Panc1 (cell line): ENCODE data around the gene CD6. TPM values are rescaled to one million over a fixed set of nuclear protein-coding genes. Genes with fewer than 3 reads are reported as not detected.

Source experiments
- ATAC-seq: fragments of 200-7000 bp; cut with Tn5 transposase; 2 replicates; pipeline ENCODE4 v1.9.1; 2020; ENCODE audit warnings: mild to moderate bottlenecking, moderate library complexity
- BruUV-seq: library from RNA; stranded (reverse); fragments of 400-500 nt; replicated peaks from 2 replicates; lab custom pipeline; 2021; lab: Mats Ljungman, UMichigan
- CTCF ChIA-PET: fragments of 300-600 bp; sonication (Branson Sonifier 250); formaldehyde crosslinking; loops from one replicate; lab custom pipeline; 2022; ENCODE audit warnings: antibody characterized with exemption; lab: Charles Lee
- POLR2A ChIA-PET: fragments of 300-600 bp; sonication (Branson Sonifier 250); formaldehyde crosslinking; loops from one replicate; lab custom pipeline; 2022; ENCODE audit warnings: antibody characterized with exemption; lab: Charles Lee
- DNase-seq: peaks from one replicate; pipeline ENCODE4 v3.0.0-alpha.2; 2010; ENCODE audit warnings: low read depth, low spot score
- H3K27ac ChIP-seq: 2 replicates; pipeline ENCODE4 v1.5.1; 2011; ENCODE audit warnings: mild to moderate bottlenecking, low read length, inconsistent platforms
- H3K27me3 ChIP-seq: fragments of 200-500 bp; sonication (Bioruptor generic); 2 replicates; pipeline ENCODE4 v1.6.0; 2014; ENCODE audit warnings: low read length, inconsistent platforms; ENCODE audit not compliant: control insufficient read depth, insufficient read depth
- H3K36me3 ChIP-seq: fragments of 200-500 bp; sonication (Bioruptor generic); 2 replicates; pipeline ENCODE4 v1.5.1; 2014; ENCODE audit warnings: inconsistent platforms, mild to moderate bottlenecking, low read length, moderate library complexity; ENCODE audit not compliant: control insufficient read depth, insufficient read depth
- H3K4me1 ChIP-seq: 2 replicates; pipeline ENCODE4 v1.5.1; 2011; ENCODE audit warnings: inconsistent platforms, mild to moderate bottlenecking, low read length, moderate library complexity; ENCODE audit not compliant: control insufficient read depth, insufficient read depth
- H3K4me3 ChIP-seq, 2 experiments: 2 replicates each; pipeline ENCODE4 v1.5.1; 2011 to 2012; ENCODE audit warnings: low read depth in 2 of 2, low read length in 2 of 2, mild to moderate bottlenecking in 2 of 2, inconsistent platforms in 1 of 2, moderate library complexity in 1 of 2
- H3K9me3 ChIP-seq: fragments of 200-500 bp; sonication (Bioruptor generic); 2 replicates; pipeline ENCODE4 v1.5.1; 2014; ENCODE audit warnings: low read depth, mild to moderate bottlenecking, inconsistent platforms, low read length, moderate library complexity; ENCODE audit not compliant: control insufficient read depth, insufficient read depth
- CTCF ChIP-seq: fragments of 450-650 bp; IDR thresholded peaks from 2 replicates; pipeline ENCODE4 v1.5.1; 2017; ENCODE audit warnings: mild to moderate bottlenecking
- POLR2AphosphoS5 ChIP-seq: IDR thresholded peaks from 2 replicates; pipeline ENCODE4 v1.6.1; 2012; ENCODE audit warnings: mild to moderate bottlenecking, low read depth, low read length, moderate library complexity
- SIN3A ChIP-seq: IDR thresholded peaks from 2 replicates; pipeline ENCODE4 v1.6.1; 2012; ENCODE audit warnings: low read depth, mild to moderate bottlenecking, low read length, moderate library complexity, borderline replicate concordance; ENCODE audit not compliant: insufficient read depth
- TCF7L2 ChIP-seq: IDR thresholded peaks from 2 replicates; pipeline ENCODE4 v1.6.1; 2011; ENCODE audit warnings: mild to moderate bottlenecking, low read depth, low read length, inconsistent platforms
- in situ Hi-C: cut with HindIII; loops from 2 replicates; pipeline ENCODE4 v1.10.0; 2016; ENCODE audit warnings: low sequenced_read_pairs, low pct_unique_long_range_greater_than_20kb
- intact Hi-C: fragments of 100-400 bp; cut with micrococcal nuclease; formaldehyde crosslinking; loops from one replicate; pipeline ENCODE4 v1.10.0; 2022; ENCODE audit not compliant: unreplicated experiment
- total RNA-seq: library from RNA; stranded (reverse); gene quantifications from one replicate; pipeline ENCODE4 v1.2.1, GENCODE V29; 2021; ENCODE audit not compliant: unreplicated experiment
- TF ChIP-seq, protein P1 (sequence below), 2 experiments: IDR thresholded peaks; 2 replicates each; pipeline ENCODE4 v1.6.1; 2011 to 2012; ENCODE audit warnings: low read depth in 2 of 2, control low read depth in 1 of 2, low read length in 1 of 2, mild to moderate bottlenecking in 1 of 2, moderate library complexity in 1 of 2; ENCODE audit not compliant: insufficient read depth in 1 of 2

CD6 gene
- total RNA-seq, 1 experiment from 2014 or later = 1.1 TPM

- DNase-seq (no peak), ATAC-seq (no peak)
- intact Hi-C loops = no loop called here
- ChIA-PET CTCF (no interaction called here), POLR2A (no interaction called here)
- in situ Hi-C loops = no loop called here
- Histone ChIP-seq H3K27me3 (no peaks in the 10 kb centered on the region), H3K4me1 (peaks cover 18% of the 10 kb centered on the region), H3K9me3 (no peaks in the 10 kb centered on the region), H3K4me3 (no peak overlapping the region), H3K36me3 (no peaks in the 10 kb centered on the region; the same call in 1 of the 2 replicates), H3K27ac (no peak overlapping the region)
- TF ChIP-seq CTCF = no peak
- no peak for TF ChIP-seq SIN3A
- BruUV-seq = no TSS peak
Measured at GRCh38 chr11:60922906-60923305, 48.6 kb upstream of the CD6 start.

GRCh38 chr11:60923326-60923725 is 48.2 kb upstream of the CD6 start:
- Histone ChIP-seq H3K9me3 (no peaks in the 10 kb centered on the region), H3K4me1 (peaks cover 18% of the 10 kb centered on the region), H3K4me3 (no peak overlapping the region), H3K27ac (no peak overlapping the region), H3K36me3 (no peaks in the 10 kb centered on the region; the same call in none of the 2 replicates), H3K27me3 (no peaks in the 10 kb centered on the region)
- ChIA-PET POLR2A (no interaction called here), CTCF (interaction anchor here (0.5 kb wide), 1 partner anchor 91 kb away, joined by 5 read pairs; no protein-coding TSS in a partner anchor)
- DNase-seq (no peak), ATAC-seq (no peak)
- intact Hi-C loops = no loop called here
- no peak for TF ChIP-seq CTCF
- no peak for TF ChIP-seq TCF7L2
- TF ChIP-seq POLR2AphosphoS5 = no peak
- TF ChIP-seq, protein P1, sequence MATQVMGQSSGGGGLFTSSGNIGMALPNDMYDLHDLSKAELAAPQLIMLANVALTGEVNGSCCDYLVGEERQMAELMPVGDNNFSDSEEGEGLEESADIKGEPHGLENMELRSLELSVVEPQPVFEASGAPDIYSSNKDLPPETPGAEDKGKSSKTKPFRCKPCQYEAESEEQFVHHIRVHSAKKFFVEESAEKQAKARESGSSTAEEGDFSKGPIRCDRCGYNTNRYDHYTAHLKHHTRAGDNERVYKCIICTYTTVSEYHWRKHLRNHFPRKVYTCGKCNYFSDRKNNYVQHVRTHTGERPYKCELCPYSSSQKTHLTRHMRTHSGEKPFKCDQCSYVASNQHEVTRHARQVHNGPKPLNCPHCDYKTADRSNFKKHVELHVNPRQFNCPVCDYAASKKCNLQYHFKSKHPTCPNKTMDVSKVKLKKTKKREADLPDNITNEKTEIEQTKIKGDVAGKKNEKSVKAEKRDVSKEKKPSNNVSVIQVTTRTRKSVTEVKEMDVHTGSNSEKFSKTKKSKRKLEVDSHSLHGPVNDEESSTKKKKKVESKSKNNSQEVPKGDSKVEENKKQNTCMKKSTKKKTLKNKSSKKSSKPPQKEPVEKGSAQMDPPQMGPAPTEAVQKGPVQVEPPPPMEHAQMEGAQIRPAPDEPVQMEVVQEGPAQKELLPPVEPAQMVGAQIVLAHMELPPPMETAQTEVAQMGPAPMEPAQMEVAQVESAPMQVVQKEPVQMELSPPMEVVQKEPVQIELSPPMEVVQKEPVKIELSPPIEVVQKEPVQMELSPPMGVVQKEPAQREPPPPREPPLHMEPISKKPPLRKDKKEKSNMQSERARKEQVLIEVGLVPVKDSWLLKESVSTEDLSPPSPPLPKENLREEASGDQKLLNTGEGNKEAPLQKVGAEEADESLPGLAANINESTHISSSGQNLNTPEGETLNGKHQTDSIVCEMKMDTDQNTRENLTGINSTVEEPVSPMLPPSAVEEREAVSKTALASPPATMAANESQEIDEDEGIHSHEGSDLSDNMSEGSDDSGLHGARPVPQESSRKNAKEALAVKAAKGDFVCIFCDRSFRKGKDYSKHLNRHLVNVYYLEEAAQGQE (IDR thresholded peaks at IDR 0.05; ENCODE audit: insufficient read depth in 1 of 2, low read depth in 2 of 2, low read length in 1 of 2) = no peak
- TF ChIP-seq SIN3A = no peak
- in situ Hi-C loops = no loop called here
- no TSS peak for BruUV-seq
